Astrocyte (in vitro differentiated cells and primary cell): ENCODE data around the gene TNFRSF4.

ENCODE experiments used
- EZH2 ChIP-seq: IDR thresholded peaks from 2 replicates; pipeline ENCODE4 v1.6.1; 2012; ENCODE audit warnings: mild to moderate bottlenecking, low read length, inconsistent platforms; ENCODE audit not compliant: insufficient read depth
- TF ChIP-seq, protein P1 (sequence below): IDR thresholded peaks from 2 replicates; pipeline ENCODE4 v1.5.1; 2011; ENCODE audit warnings: low read depth, mild to moderate bottlenecking, inconsistent platforms, low read length, moderate library complexity; ENCODE audit not compliant: insufficient read depth

- TF ChIP-seq, protein P1, sequence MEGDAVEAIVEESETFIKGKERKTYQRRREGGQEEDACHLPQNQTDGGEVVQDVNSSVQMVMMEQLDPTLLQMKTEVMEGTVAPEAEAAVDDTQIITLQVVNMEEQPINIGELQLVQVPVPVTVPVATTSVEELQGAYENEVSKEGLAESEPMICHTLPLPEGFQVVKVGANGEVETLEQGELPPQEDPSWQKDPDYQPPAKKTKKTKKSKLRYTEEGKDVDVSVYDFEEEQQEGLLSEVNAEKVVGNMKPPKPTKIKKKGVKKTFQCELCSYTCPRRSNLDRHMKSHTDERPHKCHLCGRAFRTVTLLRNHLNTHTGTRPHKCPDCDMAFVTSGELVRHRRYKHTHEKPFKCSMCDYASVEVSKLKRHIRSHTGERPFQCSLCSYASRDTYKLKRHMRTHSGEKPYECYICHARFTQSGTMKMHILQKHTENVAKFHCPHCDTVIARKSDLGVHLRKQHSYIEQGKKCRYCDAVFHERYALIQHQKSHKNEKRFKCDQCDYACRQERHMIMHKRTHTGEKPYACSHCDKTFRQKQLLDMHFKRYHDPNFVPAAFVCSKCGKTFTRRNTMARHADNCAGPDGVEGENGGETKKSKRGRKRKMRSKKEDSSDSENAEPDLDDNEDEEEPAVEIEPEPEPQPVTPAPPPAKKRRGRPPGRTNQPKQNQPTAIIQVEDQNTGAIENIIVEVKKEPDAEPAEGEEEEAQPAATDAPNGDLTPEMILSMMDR, result no peak
- TF ChIP-seq EZH2, result no peak
Measured at GRCh38 chr1:1181129-1181937, 32.6 kb downstream of the TNFRSF4 start.
